HFFc6 (cell line): ENCODE data around the gene MCM5. TPM values are rescaled to one million over a fixed set of nuclear protein-coding genes. Genes with fewer than 3 reads are reported as not detected.

Source experiments
- DNase-seq: peaks from one replicate; pipeline ENCODE4 v3.0.0-alpha.2; 2018
- H3K27ac Mint-ChIP-seq: 2 replicates; pipeline ENCODE4 v1.8.0; 2020; ENCODE audit warnings: mild to moderate bottlenecking, mixed read lengths
- H3K27me3 Mint-ChIP-seq: 2 replicates; pipeline ENCODE4 v1.8.0; 2021; ENCODE audit warnings: mild to moderate bottlenecking, moderate library complexity, mixed read lengths; ENCODE audit not compliant: insufficient read depth
- H3K36me3 Mint-ChIP-seq: 2 replicates; pipeline ENCODE4 v1.8.0; 2021; ENCODE audit warnings: low read depth, mixed read lengths
- H3K4me1 Mint-ChIP-seq: 2 replicates; pipeline ENCODE4 v1.8.0; 2020; ENCODE audit warnings: low read depth, mixed read lengths
- H3K4me3 Mint-ChIP-seq: 2 replicates; pipeline ENCODE4 v1.8.0; 2020; ENCODE audit warnings: mild to moderate bottlenecking, moderate library complexity, mixed read lengths
- H3K9me3 Mint-ChIP-seq: 2 replicates; pipeline ENCODE4 v1.8.0; 2020; ENCODE audit warnings: mild to moderate bottlenecking, mixed read lengths
- CTCF ChIP-seq: fragments of 200-600 bp; sonication (generic); IDR thresholded peaks from 2 replicates; pipeline ENCODE4 v1.5.0; 2021; ENCODE audit warnings: antibody characterized with exemption, mild to moderate bottlenecking
- total RNA-seq, 6 experiments: library from RNA; stranded (reverse); fragmentation: NEBNext Ultra II Directional; extraction: Animal tissue kit (Norgen Biotek cat#: 25700); gene quantifications; 2 replicates in 1 of 6; 3 replicates in 5 of 6; pipeline ENCODE4 v1.2.3, GENCODE V29; 2021

The MCM5 gene
- total RNA-seq, 6 experiments from 2014 or later, result 41.1 to 96.3 (median 79.9) TPM

GRCh38 chr22:35380013-35380412, 19.9 kb upstream of the MCM5 start:
- no peak for TF ChIP-seq CTCF
- Mint-ChIP-seq H3K9me3 (no peaks in the 10 kb centered on the region), H3K4me1 (peaks cover 87% of the 10 kb centered on the region), H3K36me3 (peaks cover 15% of the 10 kb centered on the region; the same call in 1 of the 2 replicates), H3K27me3 (peaks cover 2% of the 10 kb centered on the region; the same call in 1 of the 2 replicates), H3K4me3 (peak overlapping the region; percentile 99), H3K27ac (peak overlapping the region; percentile 80)
- no peak for DNase-seq

GRCh38 chr22:35380537-35381423, 19.2 kb upstream of the MCM5 start, which contains the start of gene HMOX1:
Gene HMOX1, plus strand, starts transcription at chr22:35381096. Its CDS starts 78 bp downstream, at chr22:35381174.
- peak; percentile 89 for DNase-seq
- H3K4me3 Mint-ChIP-seq, result peak within 1 kb of the TSS; percentile 99
- H3K27me3 Mint-ChIP-seq, result peaks cover 2% of the 10 kb centered on the region; the same call in 1 of the 2 replicates
- peaks cover 81% of the 10 kb centered on the region for H3K4me1 Mint-ChIP-seq
- peak; percentile 35; the same call in 1 of the 2 replicates for TF ChIP-seq CTCF
- no peaks in the 10 kb centered on the region for H3K9me3 Mint-ChIP-seq
- peaks cover 17% of the 10 kb centered on the region; the same call in 1 of the 2 replicates for H3K36me3 Mint-ChIP-seq
- peak within 1 kb of the TSS; percentile 80 for H3K27ac Mint-ChIP-seq

- H3K27me3 Mint-ChIP-seq, result peaks cover 2% of the 10 kb centered on the region; the same call in 1 of the 2 replicates
- peak overlapping the region; percentile 80 for H3K27ac Mint-ChIP-seq
- H3K4me3 Mint-ChIP-seq, result peak overlapping the region; percentile 99
- H3K9me3 Mint-ChIP-seq, result no peaks in the 10 kb centered on the region
- no peak for TF ChIP-seq CTCF
- H3K36me3 Mint-ChIP-seq, result peaks cover 17% of the 10 kb centered on the region; the same call in 1 of the 2 replicates
- no peak for DNase-seq
- peaks cover 75% of the 10 kb centered on the region for H3K4me1 Mint-ChIP-seq
Measured at GRCh38 chr22:35381424-35382009, 18.4 kb upstream of the MCM5 start.

GRCh38 chr22:35383679-35384071, 16.3 kb upstream of the MCM5 start:
- Mint-ChIP-seq H3K27me3 (peaks cover 2% of the 10 kb centered on the region; the same call in 1 of the 2 replicates), H3K27ac (no peak overlapping the region; the same call in 1 of the 2 replicates), H3K4me3 (peak overlapping the region; percentile 99), H3K9me3 (no peaks in the 10 kb centered on the region), H3K36me3 (peaks cover 17% of the 10 kb centered on the region; the same call in 1 of the 2 replicates), H3K4me1 (peaks cover 55% of the 10 kb centered on the region)
- no peak for DNase-seq
- no peak for TF ChIP-seq CTCF

- no peaks in the 10 kb centered on the region for H3K9me3 Mint-ChIP-seq
- peaks cover 4% of the 10 kb centered on the region for H3K27me3 Mint-ChIP-seq
- peak overlapping the region; percentile 34 for H3K27ac Mint-ChIP-seq
- DNase-seq, result no peak
- TF ChIP-seq CTCF, result no peak
- H3K36me3 Mint-ChIP-seq, result peaks cover 17% of the 10 kb centered on the region; the same call in 1 of the 2 replicates
- peaks cover 46% of the 10 kb centered on the region for H3K4me1 Mint-ChIP-seq
- H3K4me3 Mint-ChIP-seq, result no peak overlapping the region; the same call in 1 of the 2 replicates
Measured at GRCh38 chr22:35384527-35384926, 15.4 kb upstream of the MCM5 start.
